K562 (cell line): ENCODE results near the gene ZC3H12C. TPM values are rescaled to one million over a fixed set of nuclear protein-coding genes. Genes with fewer than 3 reads are reported as not detected.

Experiments used
- ATAC-seq: fragments of 200-7000 bp; cut with Tn5 transposase; 3 replicates; pipeline ENCODE4 v1.9.1; 2020; ENCODE audit warnings: moderate library complexity
- BruUV-seq: library from RNA; stranded (reverse); fragments of 400-500 nt; replicated peaks from 2 replicates; lab custom pipeline; 2021; lab: Mats Ljungman, UMichigan
- CTCF ChIA-PET: fragments of 300-600 bp; formaldehyde crosslinking; extraction: SDS; loops from one replicate; lab custom pipeline; 2021; ENCODE audit warnings: low intra/inter-chr PET ratio; lab: Yijun Ruan, JAX
- POLR2A ChIA-PET: fragments of 300-600, 350-650 bp; sonication (Branson Sonifier 250); formaldehyde crosslinking; extraction: SDS; loops from one replicate; lab custom pipeline; 2021; ENCODE audit warnings: antibody characterized with exemption, inconsistent platforms; lab: Yijun Ruan, JAX
- DNase-seq, 4 experiments: peaks; one replicate each; pipeline versions ENCODE4 v3.0.0 to v3.0.0-alpha.2; 2011 to 2018; ENCODE audit warnings: low spot score in 3 of 4, mixed read lengths in 3 of 4; ENCODE audit errors: extremely low read depth in 1 of 4
- FAIRE-seq: peaks from 2 replicates; lab custom pipeline; 2011; peaks lifted over from hg19 to GRCh38; lab: Jason Lieb, UNC
- H2AFZ ChIP-seq: 2 replicates; pipeline ENCODE4 v1.6.0; 2011; ENCODE audit warnings: low read depth, low read length, control low read depth, inconsistent platforms
- H3K27ac ChIP-seq: fragments of 200-600 bp; 3 replicates; pipeline ENCODE4 v1.8.0; 2011; ENCODE audit warnings: low read depth, mild to moderate bottlenecking, control low read depth, inconsistent platforms, low read length, moderate library complexity, mixed read lengths; ENCODE audit errors: extremely low read depth
- H3K27me3 ChIP-seq, 2 experiments: fragments of 300-600 bp in 1 of 2; 2 replicates in 1 of 2; 3 replicates in 1 of 2; pipeline versions ENCODE4 v1.6.0 to v1.8.0; 2011; ENCODE audit warnings: inconsistent platforms in 2 of 2, low read length in 2 of 2, mild to moderate bottlenecking in 1 of 2, mixed read lengths in 1 of 2, moderate library complexity in 1 of 2; ENCODE audit not compliant: control insufficient read depth in 2 of 2, insufficient read depth in 2 of 2
- H3K36me3 ChIP-seq: fragments of 300-600 bp; 3 replicates; pipeline ENCODE4 v1.8.0; 2011; ENCODE audit warnings: mild to moderate bottlenecking, low read length, inconsistent platforms; ENCODE audit not compliant: control insufficient read depth, insufficient read depth
- H3K4me1 ChIP-seq, 2 experiments: fragments of 200-600 bp in 1 of 2; replicated peaks in 1 of 2; 2 replicates in 1 of 2; 3 replicates in 1 of 2; pipeline versions ENCODE4 v1.5.1 to v1.8.0; 2011; ENCODE audit warnings: inconsistent platforms in 2 of 2, low read length in 2 of 2, mild to moderate bottlenecking in 1 of 2, mixed read lengths in 1 of 2, moderate library complexity in 1 of 2; ENCODE audit not compliant: control insufficient read depth in 2 of 2, insufficient read depth in 2 of 2
- H3K4me2 ChIP-seq: 2 replicates; pipeline ENCODE4 v1.6.1; 2011; ENCODE audit warnings: low read length, control low read depth, inconsistent platforms, mixed read lengths; ENCODE audit not compliant: insufficient read depth
- H3K4me3 ChIP-seq: fragments of 200-600 bp; sonication (generic), shearing (Covaris generic); 2 replicates; pipeline ENCODE4 v1.5.1; 2016; ENCODE audit warnings: control low read depth, inconsistent platforms
- H3K79me2 ChIP-seq: fragments of 200-600 bp; 3 replicates; pipeline ENCODE4 v1.8.0; 2011; ENCODE audit warnings: low read length, inconsistent platforms; ENCODE audit not compliant: control insufficient read depth, insufficient read depth
- H3K9ac ChIP-seq, 2 experiments: 2 replicates each; pipeline versions ENCODE4 v1.6.0 to v1.6.1; 2011; ENCODE audit warnings: low read depth in 2 of 2, low read length in 2 of 2, control low read depth in 1 of 2, inconsistent platforms in 1 of 2, mild to moderate bottlenecking in 1 of 2, mixed read lengths in 1 of 2; ENCODE audit not compliant: insufficient read depth in 1 of 2
- H3K9me1 ChIP-seq: one replicate; pipeline ENCODE4 v1.6.0; 2011; ENCODE audit warnings: inconsistent platforms, mild to moderate bottlenecking, low read length, moderate library complexity; ENCODE audit not compliant: control insufficient read depth, insufficient read depth
- H3K9me3 ChIP-seq: replicated peaks from 2 replicates; pipeline ENCODE4 v1.5.1; 2011; ENCODE audit warnings: low read depth, low read length, inconsistent platforms; ENCODE audit not compliant: control insufficient read depth, insufficient read depth
- H4K20me1 ChIP-seq: replicated peaks from 2 replicates; pipeline ENCODE4 v1.6.1; 2011; ENCODE audit warnings: low read length, inconsistent platforms, mixed read lengths; ENCODE audit not compliant: control insufficient read depth, insufficient read depth
- CTCF ChIP-seq, 3 experiments: IDR thresholded peaks in 2 of 3; conservative IDR thresholded peaks in 1 of 3; 2 replicates each; pipeline ENCODE4 v1.5.1; 2011 to 2012; ENCODE audit warnings: low read length in 3 of 3, mild to moderate bottlenecking in 3 of 3, control low read depth in 2 of 3, improper control_type of control experiment in 1 of 3, inconsistent platforms in 1 of 3, low read depth in 1 of 3, mixed read lengths in 1 of 3, moderate library complexity in 1 of 3; ENCODE audit not compliant: insufficient read depth in 2 of 3
- E2F4 ChIP-seq: sonication (generic); formaldehyde crosslinking; IDR thresholded peaks from 2 replicates; pipeline ENCODE4 v1.8.0; 2022; ENCODE audit warnings: mild to moderate bottlenecking, low read depth, missing genetic modification reagents
- FOXJ3 ChIP-seq: sonication (generic); formaldehyde crosslinking; IDR thresholded peaks from 2 replicates; pipeline ENCODE4 v1.4.0; 2020; ENCODE audit warnings: mild to moderate bottlenecking, missing genetic modification reagents
- GATA2 ChIP-seq: sonication (generic); formaldehyde crosslinking; IDR thresholded peaks from 2 replicates; pipeline ENCODE4 v1.4.0; 2020; ENCODE audit warnings: mild to moderate bottlenecking, missing genetic modification reagents
- IRF2 ChIP-seq: sonication (generic); formaldehyde crosslinking; IDR thresholded peaks from 2 replicates; pipeline ENCODE4 v1.8.1; 2022; ENCODE audit warnings: mild to moderate bottlenecking, missing genetic modification reagents
- NFE2 ChIP-seq: IDR thresholded peaks from 2 replicates; pipeline ENCODE4 v1.6.1; 2014; ENCODE audit warnings: antibody characterized with exemption, low read depth
- ZBTB33 ChIP-seq: sonication (generic); formaldehyde crosslinking; IDR thresholded peaks from 2 replicates; pipeline ENCODE4 v1.8.1; 2023; ENCODE audit warnings: mild to moderate bottlenecking, missing genetic modification reagents
- WGBS: fragments of 100-300 bp; shearing (Covaris generic); methylation state at CpG from one replicate; pipeline ENCODE4 v1.1.6; 2016; ENCODE audit warnings: low coverage, mixed read lengths; ENCODE audit not compliant: insufficient coverage; ENCODE audit errors: missing lambda C conversion rate; 5-methylcytosine and 5-hydroxymethylcytosine counted together
- in situ Hi-C: fragments of 300-500 bp; cut with MboI; formaldehyde crosslinking; loops from 4 replicates; pipeline ENCODE4 v1.15.0; 2018; ENCODE audit warnings: inconsistent platforms, mixed read lengths
- intact Hi-C: fragments of 100-400 bp; cut with micrococcal nuclease; formaldehyde crosslinking; loops from 2 replicates; pipeline ENCODE4 v1.14.2; 2022
- polyA plus RNA-seq, 8 experiments: library from polyadenylated mRNA; depleted of rRNA in 4 of 8; stranded (reverse) in 5 of 8; unstranded in 3 of 8; fragments of >200 nt; fragmentation: Nextera tagmentation in 2 of 8; fragmentation: Illumina TruSeq in 1 of 8; extraction: Ambion mirVana in 2 of 8; extraction: Trizol in 1 of 8; gene quantifications; 2 replicates each; pipeline versions ENCODE4 v1.2.1 to v1.2.3, GENCODE V29; 2011 to 2014; ENCODE audit warnings: inconsistent platforms in 1 of 8, missing spikeins in 1 of 8
- total RNA-seq, 7 experiments: library from RNA; depleted of rRNA in 6 of 7; stranded (reverse); fragments of >200 nt in 6 of 7; fragmentation: Illumina TruSeq in 2 of 7; extraction: Trizol in 2 of 7; gene quantifications; 2 replicates each; pipeline versions ENCODE4 v1.2.1 to v1.2.3, GENCODE V29; 2011 to 2021; ENCODE audit warnings: low replicate concordance in 1 of 7

The ZC3H12C gene
- total and polyA plus RNA-seq, 9 of the 15 experiments (the other 6 are each of a cell fraction or from before 2014, with no cell fraction given) = 0.56 to 5.9 (median 3.3) TPM

- DNase-seq (no peak), ATAC-seq (no peak), FAIRE-seq (no peak)
- TF ChIP-seq ZBTB33 (CRISPR knock-in tag) (no peak), IRF2 (CRISPR knock-in tag) (no peak), GATA2 (no peak), FOXJ3 (CRISPR knock-in tag) (no peak), E2F4 (CRISPR knock-in tag) (no peak), NFE2 (no peak), CTCF (IDR thresholded peaks at IDR 0.05 in 2 of 3, conservative IDR thresholded peaks at IDR 0.05 in 1 of 3; ENCODE audit: insufficient read depth in 2 of 3, low read depth in 1 of 3, low read length in 3 of 3) (no peak)
- WGBS = 30% methylated on average over 3 of the region's 3 CpGs
- CTCF ChIA-PET = interaction anchor here (0.6 kb wide), 1 partner anchor 173 kb away, joined by 3 read pairs; no protein-coding TSS in a partner anchor
- no peaks in the 10 kb centered on the region for H3K9me1 ChIP-seq
- H3K36me3 ChIP-seq = no peaks in the 10 kb centered on the region
- H3K79me2 ChIP-seq = no peaks in the 10 kb centered on the region
- no peaks in the 10 kb centered on the region for H3K27me3 ChIP-seq
- H3K4me2 ChIP-seq = no peak overlapping the region
- no TSS peak for BruUV-seq
- no peak overlapping the region for H3K4me3 ChIP-seq
- no peaks in the 10 kb centered on the region for H3K9me3 ChIP-seq
- no peak overlapping the region for H3K27ac ChIP-seq
- no peak overlapping the region for H2AFZ ChIP-seq
- in situ Hi-C loops = no loop called here
- H3K4me1 ChIP-seq = no peaks in the 10 kb centered on the region
- intact Hi-C loops = no loop called here
- H3K9ac ChIP-seq = no peak overlapping the region
- H4K20me1 ChIP-seq = no peaks in the 10 kb centered on the region
- POLR2A ChIA-PET = interaction anchor here (0.7 to 1.7 kb wide), 2 partner anchors 18 to 213 kb away, joined by 3 to 4 read pairs; no protein-coding TSS in a partner anchor
Measured at GRCh38 chr11:110217936-110218335, 124.7 kb downstream of the ZC3H12C start.
